HepG2 (cell line): ENCODE results near the gene ZNF888. TPM values are rescaled to one million over a fixed set of nuclear protein-coding genes. Genes with fewer than 3 reads are reported as not detected.
A peak's percentile ranks its signal among the peaks of the same experiment; 100 is the strongest.

ENCODE experiments used
- CAMTA2 ChIP-seq: sonication (generic); formaldehyde crosslinking; IDR thresholded peaks from 2 replicates; pipeline ENCODE4 v1.4.0; 2020; ENCODE audit warnings: mild to moderate bottlenecking, missing genetic modification reagents, borderline replicate concordance
- ELF4 ChIP-seq: sonication (generic); formaldehyde crosslinking; IDR thresholded peaks from 2 replicates; pipeline ENCODE4 v1.5.0; 2020; ENCODE audit warnings: missing genetic modification reagents, mild to moderate bottlenecking, moderate library complexity, borderline replicate concordance
- GATAD1 ChIP-seq: IDR thresholded peaks from 2 replicates; pipeline ENCODE4 v1.6.1; 2016; ENCODE audit warnings: missing genetic modification reagents, missing compliant biosample characterization
- GATAD2A ChIP-seq: IDR thresholded peaks from 2 replicates; pipeline ENCODE4 v1.6.1; 2016
- HNF4G ChIP-seq, 2 experiments: sonication (generic) in 1 of 2; formaldehyde crosslinking in 1 of 2; IDR thresholded peaks; 2 replicates each; pipeline versions ENCODE4 v1.4.0 to v1.6.1; 2011 to 2020; ENCODE audit warnings: borderline replicate concordance in 2 of 2, low read depth in 2 of 2, mild to moderate bottlenecking in 2 of 2, low read length in 1 of 2, missing genetic modification reagents in 1 of 2, moderate library complexity in 1 of 2
- HOXA5 ChIP-seq: sonication (generic); formaldehyde crosslinking; IDR thresholded peaks from 2 replicates; pipeline ENCODE4 v1.4.0; 2020; ENCODE audit warnings: missing genetic modification reagents
- KLF16 ChIP-seq, 2 experiments: sonication (generic) in 1 of 2; formaldehyde crosslinking in 1 of 2; IDR thresholded peaks; 2 replicates each; pipeline versions ENCODE4 v1.6.1 to v1.8.0; 2016 to 2023; ENCODE audit warnings: missing genetic modification reagents in 2 of 2, missing compliant biosample characterization in 1 of 2
- NAIF1 ChIP-seq: sonication (generic); formaldehyde crosslinking; IDR thresholded peaks from 2 replicates; pipeline ENCODE4 v1.5.0; 2020; ENCODE audit warnings: mild to moderate bottlenecking, missing genetic modification reagents, borderline replicate concordance
- NR2C2 ChIP-seq: sonication (generic); formaldehyde crosslinking; IDR thresholded peaks from 2 replicates; pipeline ENCODE4 v1.4.0; 2020; ENCODE audit warnings: missing genetic modification reagents, mild to moderate bottlenecking, moderate library complexity, borderline replicate concordance
- PATZ1 ChIP-seq: sonication (generic); formaldehyde crosslinking; IDR thresholded peaks from 2 replicates; pipeline ENCODE4 v1.4.0; 2020; ENCODE audit warnings: missing genetic modification reagents
- PHB2 ChIP-seq: fragments of 450-650 bp; IDR thresholded peaks from 2 replicates; pipeline ENCODE4 v1.6.1; 2018; ENCODE audit not compliant: partially characterized antibody
- RFXANK ChIP-seq: IDR thresholded peaks from 2 replicates; pipeline ENCODE4 v1.6.1; 2016
- ZBED4 ChIP-seq: sonication (generic); formaldehyde crosslinking; IDR thresholded peaks from 2 replicates; pipeline ENCODE4 v1.4.0; 2020; ENCODE audit warnings: missing genetic modification reagents, borderline replicate concordance
- ZKSCAN5 ChIP-seq: sonication (generic); formaldehyde crosslinking; IDR thresholded peaks from 2 replicates; pipeline ENCODE4 v1.5.1; 2020; ENCODE audit warnings: mild to moderate bottlenecking, missing genetic modification reagents
- ZNF331 ChIP-seq: sonication (generic); formaldehyde crosslinking; IDR thresholded peaks from 2 replicates; pipeline ENCODE4 v1.4.0; 2020; ENCODE audit warnings: missing genetic modification reagents
- ZNF501 ChIP-seq: sonication (generic); formaldehyde crosslinking; IDR thresholded peaks from 2 replicates; pipeline ENCODE4 v1.5.1; 2020; ENCODE audit warnings: mild to moderate bottlenecking, moderate library complexity, missing genetic modification reagents
- ZNF546 ChIP-seq: sonication (generic); formaldehyde crosslinking; conservative IDR thresholded peaks from 2 replicates; pipeline ENCODE4 v1.8.1; 2023; ENCODE audit warnings: mild to moderate bottlenecking, missing genetic modification reagents
- ZNF749 ChIP-seq: sonication (generic); formaldehyde crosslinking; IDR thresholded peaks from 2 replicates; pipeline ENCODE4 v1.8.0; 2022; ENCODE audit warnings: mild to moderate bottlenecking, missing genetic modification reagents, moderate library complexity, borderline replicate concordance
- ZNF770 ChIP-seq: sonication (generic); formaldehyde crosslinking; IDR thresholded peaks from 2 replicates; pipeline ENCODE4 v1.5.0; 2020; ENCODE audit warnings: mild to moderate bottlenecking, missing genetic modification reagents
- polyA plus RNA-seq, 8 experiments: library from polyadenylated mRNA; depleted of rRNA in 3 of 8; stranded (reverse) in 7 of 8; unstranded in 1 of 8; fragments of >200 nt; fragmentation: Illumina TruSeq in 4 of 8; extraction: Trizol in 4 of 8; gene quantifications; 2 replicates each; pipeline versions ENCODE4 v1.2.1 to v1.2.3, GENCODE V29; 2011 to 2016; ENCODE audit warnings: low read depth in 4 of 8, missing spikeins in 1 of 8, mixed read lengths in 1 of 8; ENCODE audit not compliant: insufficient read depth in 1 of 8
- total RNA-seq, 5 experiments: library from RNA; depleted of rRNA; stranded (reverse); fragments of >200 nt; fragmentation: Illumina TruSeq; extraction: Trizol; gene quantifications; 2 replicates each; pipeline ENCODE4 v1.2.3, GENCODE V29; 2016; ENCODE audit warnings: low read depth in 1 of 5

The ZNF888 gene
- total and polyA plus RNA-seq, 2 of the 13 experiments (the other 11 are each of a cell fraction or from before 2014, with no cell fraction given), result 1.7 to 7.6 TPM

GRCh38 chr19:52962394-52963246 is 39.4 kb upstream of the ZNF888 start, which contains the start of gene ZNF816 (continued):
- TF ChIP-seq PATZ1 (CRISPR knock-in tag) (peak; percentile 91), CAMTA2 (CRISPR knock-in tag) (no peak), HOXA5 (no peak; the same call in 1 of the 2 replicates), ZNF749 (CRISPR knock-in tag) (peak; percentile 65; the same call in 1 of the 2 replicates), KLF16 (CRISPR knock-in tag; IDR thresholded peaks at IDR 0.05) (peak in 1 of 2 experiments; percentile 27; a peak in 1 of 4 replicates), ZKSCAN5 (CRISPR knock-in tag) (no peak), ELF4 (CRISPR knock-in tag) (peak; percentile 75; the same call in 1 of the 2 replicates), GATAD1 (CRISPR knock-in tag) (peak; percentile 59), ZBED4 (CRISPR knock-in tag) (0 out of 2 replicates have a peak, but pooled peaks have one; percentile 44), PHB2 (no peak), ZNF546 (CRISPR knock-in tag) (0 out of 2 replicates have a peak, but pooled peaks have one; percentile 33), ZNF331 (CRISPR knock-in tag) (0 out of 2 replicates have a peak, but pooled peaks have one; percentile 17), RFXANK (0 out of 2 replicates have a peak, but pooled peaks have one; percentile 16), GATAD2A (peak; percentile 16; the same call in 1 of the 2 replicates), ZNF770 (0 out of 2 replicates have a peak, but pooled peaks have one; percentile 21), NAIF1 (no peak; the same call in 1 of the 2 replicates), HNF4G (IDR thresholded peaks at IDR 0.05; ENCODE audit: borderline replicate concordance, low read depth, low read length) (0 out of 2 replicates have a peak, but pooled peaks have one; percentile 9), HNF4G (CRISPR knock-in tag; IDR thresholded peaks at IDR 0.05; ENCODE audit: borderline replicate concordance, low read depth) (no peak), ZNF501 (CRISPR knock-in tag) (peak; percentile 49; the same call in 1 of the 2 replicates), NR2C2 (peak; percentile 85)
